GM23248 (cell line): ENCODE data around the gene FSTL4. TPM values are rescaled to one million over a fixed set of nuclear protein-coding genes. Genes with fewer than 3 reads are reported as not detected.

Experiments used
- DNase-seq: peaks from one replicate; pipeline ENCODE4 v3.0.0-alpha.2; 2015
- H2AFZ ChIP-seq: fragments of 200-600 bp; sonication (generic); 2 replicates; pipeline ENCODE4 v1.6.1; 2016; ENCODE audit warnings: antibody characterized with exemption
- H3F3A ChIP-seq: fragments of 200-600 bp; sonication (generic); 2 replicates; pipeline ENCODE4 v1.6.1; 2016; ENCODE audit warnings: mild to moderate bottlenecking, antibody characterized with exemption, mixed run types; ENCODE audit not compliant: insufficient read depth
- H3K27ac ChIP-seq: fragments of 200-600 bp; sonication (generic); 2 replicates; pipeline ENCODE4 v1.5.1; 2016; ENCODE audit warnings: mild to moderate bottlenecking
- H3K27me3 ChIP-seq: fragments of 200-600 bp; sonication (generic); replicated peaks from 2 replicates; pipeline ENCODE4 v1.6.1; 2016; ENCODE audit warnings: mild to moderate bottlenecking; ENCODE audit not compliant: insufficient read depth
- H3K36me3 ChIP-seq: fragments of 200-600 bp; sonication (generic); 2 replicates; pipeline ENCODE4 v1.6.1; 2016; ENCODE audit warnings: low read depth, mild to moderate bottlenecking
- H3K4me1 ChIP-seq: fragments of 200-600 bp; sonication (generic); 2 replicates; pipeline ENCODE4 v1.6.1; 2016; ENCODE audit warnings: mild to moderate bottlenecking; ENCODE audit not compliant: insufficient read depth
- H3K4me2 ChIP-seq: fragments of 200-600 bp; sonication (generic); one replicate; pipeline ENCODE4 v1.6.1; 2016; ENCODE audit warnings: mild to moderate bottlenecking; ENCODE audit not compliant: unreplicated experiment
- H3K4me3 ChIP-seq: fragments of 200-600 bp; sonication (generic); 2 replicates; pipeline ENCODE4 v1.5.1; 2016; ENCODE audit warnings: mild to moderate bottlenecking
- H3K79me2 ChIP-seq: fragments of 200-600 bp; sonication (generic); 2 replicates; pipeline ENCODE4 v1.6.1; 2016; ENCODE audit warnings: mild to moderate bottlenecking; ENCODE audit not compliant: insufficient read depth
- H3K9ac ChIP-seq: fragments of 200-600 bp; sonication (generic); 2 replicates; pipeline ENCODE4 v1.6.1; 2016; ENCODE audit warnings: mild to moderate bottlenecking
- H3K9me2 ChIP-seq: fragments of 200-600 bp; sonication (generic); 2 replicates; pipeline ENCODE4 v1.6.1; 2016; ENCODE audit warnings: mixed run types, mild to moderate bottlenecking, moderate library complexity; ENCODE audit not compliant: insufficient read depth
- H3K9me3 ChIP-seq: fragments of 200-600 bp; sonication (generic); one replicate; pipeline ENCODE4 v1.6.1; 2017; ENCODE audit warnings: low read depth
- H4K20me1 ChIP-seq: fragments of 200-600 bp; sonication (generic); 2 replicates; pipeline ENCODE4 v1.6.0; 2016; ENCODE audit not compliant: insufficient read depth
- EZH2 ChIP-seq: fragments of 200-600 bp; sonication (generic); IDR thresholded peaks from 2 replicates; pipeline ENCODE4 v1.6.1; 2018; ENCODE audit warnings: antibody characterized with exemption, mild to moderate bottlenecking; ENCODE audit not compliant: insufficient read depth, poor library complexity, severe bottlenecking
- EZH2phosphoT487 ChIP-seq: fragments of 200-600 bp; sonication (generic); IDR thresholded peaks from 2 replicates; pipeline ENCODE4 v1.6.1; 2018; ENCODE audit warnings: antibody characterized with exemption, moderate library complexity, mild to moderate bottlenecking, low read depth; ENCODE audit not compliant: insufficient read depth
- WGBS, 2 experiments: methylation state at CpG; one replicate each; pipeline ENCODE4 v1.1.6; 2015 to 2017; ENCODE audit warnings: low lambda C conversion rate in 2 of 2, low coverage in 1 of 2; ENCODE audit errors: missing lambda C conversion rate in 2 of 2; 5-methylcytosine and 5-hydroxymethylcytosine counted together
- in situ Hi-C: fragments of 300-500 bp; cut with MboI; formaldehyde crosslinking; loops from 2 replicates; pipeline ENCODE4 v1.15.0; 2020
- polyA plus RNA-seq: library from polyadenylated mRNA; unstranded; fragments of >200 nt; fragmentation: Nextera tagmentation; extraction: Ambion mirVana; gene quantifications from 2 replicates; pipeline ENCODE4 v1.2.1, GENCODE V29; 2016
- total RNA-seq: library from RNA; depleted of rRNA; stranded (reverse); fragments of >200 nt; shearing (Covaris generic); gene quantifications from 2 replicates; pipeline ENCODE4 v1.2.3, GENCODE V29; 2014

The FSTL4 gene
- total and polyA plus RNA-seq, 2 experiments from 2014 or later, result not detected

DNA sequence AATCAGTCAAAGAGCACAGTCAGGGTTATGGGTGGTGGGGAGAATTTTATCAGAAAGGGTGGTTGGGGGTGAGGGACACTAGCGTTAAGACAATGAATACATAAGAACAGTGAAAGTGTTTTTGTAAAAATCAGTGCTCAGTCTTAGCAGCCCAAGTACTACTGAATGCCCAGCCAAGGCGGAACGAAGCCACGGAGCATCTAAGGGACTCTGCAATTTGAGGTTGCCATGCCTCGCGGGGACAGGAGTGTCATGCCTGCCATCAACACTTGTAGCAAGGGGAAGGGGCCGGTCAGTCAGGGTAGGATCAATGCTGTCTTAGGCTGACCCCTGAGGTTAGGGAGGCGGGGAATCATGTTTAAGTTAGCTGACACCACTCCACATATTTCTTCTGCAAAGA is 13.3 kb downstream of the FSTL4 start:
- Histone ChIP-seq H3F3A (no peaks in the 10 kb centered on the region), H3K27me3 (peaks cover 18% of the 10 kb centered on the region; the same call in 1 of the 2 replicates), H3K36me3 (no peaks in the 10 kb centered on the region), H2AFZ (no peak overlapping the region), H3K79me2 (no peaks in the 10 kb centered on the region), H3K9ac (no peak overlapping the region), H3K9me3 (no peaks in the 10 kb centered on the region), H4K20me1 (no peaks in the 10 kb centered on the region), H3K27ac (no peak overlapping the region), H3K4me3 (no peak overlapping the region), H3K4me1 (no peaks in the 10 kb centered on the region), H3K4me2 (no peak overlapping the region), H3K9me2 (no peaks in the 10 kb centered on the region)
- WGBS, 2 experiments, result 62 to 66% methylated on average over 8 of the region's 8 CpGs
- in situ Hi-C loops, result no loop called here
- DNase-seq, result no peak
- TF ChIP-seq EZH2 (no peak), EZH2phosphoT487 (no peak)

DNA sequence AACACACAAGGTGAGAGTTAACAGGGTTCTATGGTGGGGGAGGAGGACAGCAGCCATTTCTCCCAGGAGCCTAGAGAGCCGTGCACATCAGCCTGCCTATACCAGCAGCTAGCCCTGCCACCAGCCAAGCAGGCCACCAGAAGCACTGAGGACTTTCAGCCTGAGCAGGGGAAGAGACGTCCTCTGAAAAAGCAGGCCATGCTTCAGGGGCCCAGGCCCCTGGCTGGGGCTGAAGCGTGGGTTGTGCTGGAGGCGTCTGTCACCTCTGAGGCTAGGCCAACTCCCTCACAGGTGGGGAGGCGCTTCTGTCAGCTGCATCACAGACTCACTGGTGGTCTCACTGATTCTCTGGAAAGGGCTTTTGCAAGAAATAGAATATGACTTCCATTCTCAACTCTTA is 16.3 kb downstream of the FSTL4 start:
- no peaks in the 10 kb centered on the region for H3K79me2 ChIP-seq
- no peaks in the 10 kb centered on the region for H3F3A ChIP-seq
- in situ Hi-C loops, result no loop called here
- no peaks in the 10 kb centered on the region for H3K4me1 ChIP-seq
- 0 out of 2 replicates have a peak, but pooled peaks cover 4% of the 10 kb centered on the region for H3K27me3 ChIP-seq
- no peak overlapping the region for H3K9ac ChIP-seq
- H3K36me3 ChIP-seq, result no peaks in the 10 kb centered on the region
- no peaks in the 10 kb centered on the region for H4K20me1 ChIP-seq
- H3K9me3 ChIP-seq, result no peaks in the 10 kb centered on the region
- H3K4me2 ChIP-seq, result no peak overlapping the region
- no peak overlapping the region for H3K4me3 ChIP-seq
- no peak for DNase-seq
- no peak overlapping the region for H2AFZ ChIP-seq
- WGBS, 2 experiments, result 16 to 24% methylated on average over 5 of the region's 5 CpGs
- H3K9me2 ChIP-seq, result no peaks in the 10 kb centered on the region
- TF ChIP-seq EZH2phosphoT487 (no peak), EZH2 (no peak)
- H3K27ac ChIP-seq, result no peak overlapping the region

DNA sequence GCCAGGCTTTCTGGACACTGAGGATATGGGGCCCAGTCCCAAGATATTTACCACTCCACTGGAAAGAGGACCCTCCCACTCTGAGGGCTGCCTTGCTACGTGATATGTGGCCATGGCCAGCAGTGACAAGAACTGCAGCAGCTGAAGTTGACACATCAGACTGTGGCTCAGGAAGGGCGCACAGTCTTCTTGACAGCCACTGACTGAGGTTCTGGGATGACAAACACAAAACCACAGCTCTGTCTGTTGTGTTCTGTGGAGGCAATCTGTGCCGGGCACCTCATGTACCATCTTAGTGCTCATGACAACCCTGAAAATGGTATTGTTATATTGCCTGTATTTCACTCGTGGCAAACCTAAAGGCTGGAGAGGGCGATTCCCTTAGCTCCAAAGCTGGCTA is 16.9 kb downstream of the FSTL4 start:
- in situ Hi-C loops, result no loop called here

DNA sequence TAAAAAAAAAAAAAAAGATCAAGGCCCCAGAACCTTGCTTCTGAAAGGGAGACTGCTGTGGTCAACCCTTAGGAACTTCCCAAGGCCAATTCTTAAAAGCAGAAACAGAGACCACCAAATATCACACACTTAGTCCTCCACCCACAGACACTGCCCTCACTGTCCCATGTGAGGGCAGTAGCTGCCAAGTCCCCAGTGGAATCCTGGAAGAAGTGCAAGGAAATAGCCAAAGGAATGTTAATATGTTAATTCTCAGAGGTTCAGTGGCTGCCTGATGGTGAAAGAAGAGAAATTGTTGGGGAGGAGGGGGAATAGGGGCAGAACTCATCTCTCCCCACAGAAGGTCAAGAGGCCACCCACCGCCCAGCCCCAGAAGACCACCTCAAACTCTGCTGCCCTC is 23.1 kb downstream of the FSTL4 start:
- Histone ChIP-seq H3K4me2 (no peak overlapping the region), H3K9me2 (no peaks in the 10 kb centered on the region), H3K27me3 (no peaks in the 10 kb centered on the region), H3F3A (no peaks in the 10 kb centered on the region), H4K20me1 (no peaks in the 10 kb centered on the region), H3K9ac (no peak overlapping the region), H3K9me3 (no peaks in the 10 kb centered on the region), H2AFZ (no peak overlapping the region), H3K27ac (no peak overlapping the region), H3K79me2 (no peaks in the 10 kb centered on the region), H3K36me3 (no peaks in the 10 kb centered on the region), H3K4me1 (no peaks in the 10 kb centered on the region), H3K4me3 (no peak overlapping the region)
- in situ Hi-C loops, result no loop called here
- no peak for TF ChIP-seq EZH2
- no peak for TF ChIP-seq EZH2phosphoT487
- no peak for DNase-seq
- 0% methylated on average over 1 of the region's 1 CpG; no CpG with 5 or more reads in 1 of the 2 experiments for WGBS, 2 experiments

More for the DNA sequence above, 16.9 kb downstream of the FSTL4 start:
- no peak overlapping the region for H2AFZ ChIP-seq
- TF ChIP-seq EZH2 (no peak), EZH2phosphoT487 (no peak)
- no peak overlapping the region for H3K9ac ChIP-seq
- H3K79me2 ChIP-seq, result no peaks in the 10 kb centered on the region
- H3F3A ChIP-seq, result no peaks in the 10 kb centered on the region
- H3K36me3 ChIP-seq, result no peaks in the 10 kb centered on the region
- 0 out of 2 replicates have a peak, but pooled peaks cover 4% of the 10 kb centered on the region for H3K27me3 ChIP-seq
- H3K9me2 ChIP-seq, result no peaks in the 10 kb centered on the region
- H4K20me1 ChIP-seq, result no peaks in the 10 kb centered on the region
- H3K27ac ChIP-seq, result no peak overlapping the region
- H3K4me1 ChIP-seq, result no peaks in the 10 kb centered on the region
- no peak overlapping the region for H3K4me2 ChIP-seq
- 35 to 37% methylated on average over 5 of the region's 5 CpGs for WGBS, 2 experiments
- H3K9me3 ChIP-seq, result no peaks in the 10 kb centered on the region
- DNase-seq, result no peak
- no peak overlapping the region for H3K4me3 ChIP-seq

DNA sequence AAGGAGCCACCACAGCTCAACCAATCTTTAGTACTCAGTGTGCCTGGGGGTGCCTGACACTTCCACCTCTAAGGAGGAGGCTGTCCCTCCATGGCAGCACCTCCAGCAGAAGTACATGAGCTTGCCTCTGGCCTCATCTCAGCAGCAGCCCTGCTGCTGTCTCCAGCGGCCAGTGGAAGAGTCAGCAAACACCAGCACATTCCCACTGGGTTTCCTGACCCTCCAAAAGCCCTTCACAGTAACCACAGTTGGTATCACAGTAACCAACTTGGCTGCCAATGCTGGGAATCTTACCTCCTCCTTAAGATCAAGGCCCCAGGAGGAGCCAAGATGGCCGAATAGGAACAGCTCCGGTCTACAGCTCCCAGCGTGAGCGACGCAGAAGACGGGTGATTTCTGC is 29.4 kb downstream of the FSTL4 start:
- no peaks in the 10 kb centered on the region for H3K9me3 ChIP-seq
- no peak overlapping the region for H3K9ac ChIP-seq
- 8 to 59% methylated on average over 1 to 5 of the region's 7 CpGs for WGBS, 2 experiments
- H2AFZ ChIP-seq, result no peak overlapping the region
- H3K36me3 ChIP-seq, result no peaks in the 10 kb centered on the region
- no peaks in the 10 kb centered on the region for H3F3A ChIP-seq
- H3K79me2 ChIP-seq, result no peaks in the 10 kb centered on the region
- TF ChIP-seq EZH2phosphoT487 (no peak), EZH2 (no peak)
- H4K20me1 ChIP-seq, result no peaks in the 10 kb centered on the region
- H3K4me3 ChIP-seq, result no peak overlapping the region
- no peak for DNase-seq
- H3K4me1 ChIP-seq, result no peaks in the 10 kb centered on the region
- no peak overlapping the region for H3K27ac ChIP-seq
- H3K27me3 ChIP-seq, result peaks cover 4% of the 10 kb centered on the region; the same call in 1 of the 2 replicates
- no peak overlapping the region for H3K4me2 ChIP-seq
- no peaks in the 10 kb centered on the region for H3K9me2 ChIP-seq
- in situ Hi-C loops, result no loop called here
